ENCODE measurements around the gene RGL1.
"Not testable (repeated sequence)": the region's sequence is repeated elsewhere in the genome, so short reads cannot be mapped to it uniquely, and the experiment has no call there.

RGL1 gene

GRCh38 chr1:183785921-183786320 is 19.0 kb upstream of the RGL1 start:
- H3K27me3 ChIP-seq (ENCODE audit: control insufficient read depth in 1 of 2, insufficient read depth in 2 of 2, low read length in 2 of 2); H3K9ac ChIP-seq (ENCODE audit: low read length in 2 of 2): not testable (repeated sequence)

DNA sequence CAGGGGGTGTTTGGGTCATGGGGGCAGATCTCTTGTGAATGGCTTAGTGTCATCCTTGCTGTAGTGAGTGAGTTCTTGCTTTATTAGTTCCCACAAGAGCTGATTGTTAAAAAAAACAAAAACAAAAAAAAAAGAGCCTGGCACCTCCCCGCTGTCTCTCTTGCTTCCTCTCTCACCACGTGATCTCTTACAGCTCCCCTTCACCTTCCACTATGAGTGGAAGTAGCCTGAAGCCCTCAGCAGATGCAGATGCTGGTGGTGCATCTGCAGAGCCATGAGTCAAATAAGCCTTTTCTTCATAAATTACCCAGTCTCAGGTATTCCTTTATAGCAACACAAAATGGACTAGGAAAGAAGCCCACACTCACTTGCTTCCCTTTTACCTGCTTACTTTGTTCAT is 17.2 kb upstream of the RGL1 start:
- Histone ChIP-seq H3K36me3 (ENCODE audit: control insufficient read depth in 2 of 2, insufficient read depth in 2 of 2, low read length in 2 of 2) (no peaks in the 10 kb centered on the region), H3K27me3 (ENCODE audit: control insufficient read depth in 1 of 2, insufficient read depth in 2 of 2, low read length in 2 of 2) (no peaks in the 10 kb centered on the region), H3K27ac (ENCODE audit: low read length) (no peak overlapping the region), H3K4me1 (ENCODE audit: control insufficient read depth, insufficient read depth, low read length) (peaks cover 7% of the 10 kb centered on the region), H3K9me3 (ENCODE audit: control insufficient read depth in 2 of 2, low read length in 2 of 2) (no peaks in the 10 kb centered on the region), H3K4me3 (ENCODE audit: low read length in 2 of 2) (no peak overlapping the region), H3K9ac (ENCODE audit: low read length in 2 of 2) (no peak overlapping the region)

More at GRCh38 chr1:183785921-183786320, 19.0 kb upstream of the RGL1 start:
- H3K9me3 ChIP-seq (ENCODE audit: control insufficient read depth in 2 of 2, low read length in 2 of 2); H3K36me3 ChIP-seq (ENCODE audit: control insufficient read depth in 2 of 2, insufficient read depth in 2 of 2, low read length in 2 of 2); H3K4me3 ChIP-seq (ENCODE audit: low read length in 2 of 2); H3K4me1 ChIP-seq (ENCODE audit: control insufficient read depth, insufficient read depth, low read length); H3K27ac ChIP-seq (ENCODE audit: low read length): not testable (repeated sequence)

GRCh38 chr1:183791319-183791718 is 13.6 kb upstream of the RGL1 start:
- Histone ChIP-seq H3K27ac (ENCODE audit: low read length) (no peak overlapping the region), H3K4me1 (ENCODE audit: control insufficient read depth, insufficient read depth, low read length) (no peaks in the 10 kb centered on the region), H3K9me3 (ENCODE audit: control insufficient read depth in 2 of 2, low read length in 2 of 2) (no peaks in the 10 kb centered on the region), H3K27me3 (ENCODE audit: control insufficient read depth in 1 of 2, insufficient read depth in 2 of 2, low read length in 2 of 2) (no peaks in the 10 kb centered on the region), H3K9ac (ENCODE audit: low read length in 2 of 2) (no peak overlapping the region), H3K36me3 (ENCODE audit: control insufficient read depth in 2 of 2, insufficient read depth in 2 of 2, low read length in 2 of 2) (no peaks in the 10 kb centered on the region), H3K4me3 (ENCODE audit: low read length in 2 of 2) (no peak overlapping the region)

DNA sequence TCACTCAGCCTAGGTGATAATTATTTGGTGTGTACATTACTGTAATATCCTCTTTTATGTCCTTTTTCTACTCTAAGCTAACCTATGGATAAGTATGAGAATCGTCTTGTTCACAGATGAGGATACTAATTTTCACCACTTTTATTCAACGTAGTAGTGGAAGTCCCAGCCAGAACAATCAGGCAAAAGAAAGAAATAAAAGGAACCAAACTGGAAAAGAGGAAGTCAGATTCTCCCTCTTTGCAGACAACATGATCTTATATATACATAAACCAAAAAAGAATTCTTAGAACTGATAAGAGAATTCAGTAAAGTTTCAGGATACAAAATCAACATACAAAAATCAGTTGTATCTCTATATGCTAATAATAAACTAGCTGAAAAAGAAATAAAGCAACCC is 12.6 kb upstream of the RGL1 start:
- no peaks in the 10 kb centered on the region for H3K9me3 ChIP-seq (ENCODE audit: control insufficient read depth in 2 of 2, low read length in 2 of 2)
- H3K27ac ChIP-seq (ENCODE audit: low read length), result no peak overlapping the region
- H3K4me1 ChIP-seq (ENCODE audit: control insufficient read depth, insufficient read depth, low read length), result no peaks in the 10 kb centered on the region
- H3K4me3 ChIP-seq (ENCODE audit: low read length in 2 of 2), result no peak overlapping the region
- no peaks in the 10 kb centered on the region for H3K36me3 ChIP-seq (ENCODE audit: control insufficient read depth in 2 of 2, insufficient read depth in 2 of 2, low read length in 2 of 2)
- H3K9ac ChIP-seq (ENCODE audit: low read length in 2 of 2), result no peak overlapping the region
- H3K27me3 ChIP-seq (ENCODE audit: control insufficient read depth in 1 of 2, insufficient read depth in 2 of 2, low read length in 2 of 2), result no peaks in the 10 kb centered on the region

GRCh38 chr1:183794088-183794487 is 10.8 kb upstream of the RGL1 start:
- H3K4me1 ChIP-seq (ENCODE audit: control insufficient read depth, insufficient read depth, low read length), result no peaks in the 10 kb centered on the region
- no peaks in the 10 kb centered on the region for H3K36me3 ChIP-seq (ENCODE audit: control insufficient read depth in 2 of 2, insufficient read depth in 2 of 2, low read length in 2 of 2)
- no peak overlapping the region for H3K9ac ChIP-seq (ENCODE audit: low read length in 2 of 2)
- H3K27me3 ChIP-seq (ENCODE audit: control insufficient read depth in 1 of 2, insufficient read depth in 2 of 2, low read length in 2 of 2), result no peaks in the 10 kb centered on the region
- no peak overlapping the region for H3K27ac ChIP-seq (ENCODE audit: low read length)
- no peaks in the 10 kb centered on the region for H3K9me3 ChIP-seq (ENCODE audit: control insufficient read depth in 2 of 2, low read length in 2 of 2)
- no peak overlapping the region for H3K4me3 ChIP-seq (ENCODE audit: low read length in 2 of 2)

GRCh38 chr1:183800449-183800848 is 4.5 kb upstream of the RGL1 start:
- no peak overlapping the region for H3K4me3 ChIP-seq (ENCODE audit: low read length in 2 of 2)
- H3K36me3 ChIP-seq (ENCODE audit: control insufficient read depth in 2 of 2, insufficient read depth in 2 of 2, low read length in 2 of 2), result no peaks in the 10 kb centered on the region
- H3K9ac ChIP-seq (ENCODE audit: low read length in 2 of 2), result no peak overlapping the region
- H3K4me1 ChIP-seq (ENCODE audit: control insufficient read depth, insufficient read depth, low read length), result peaks cover 6% of the 10 kb centered on the region
- no peaks in the 10 kb centered on the region for H3K9me3 ChIP-seq (ENCODE audit: control insufficient read depth in 2 of 2, low read length in 2 of 2)
- H3K27ac ChIP-seq (ENCODE audit: low read length), result no peak overlapping the region
- H3K27me3 ChIP-seq (ENCODE audit: control insufficient read depth in 1 of 2, insufficient read depth in 2 of 2, low read length in 2 of 2), result no peaks in the 10 kb centered on the region

DNA sequence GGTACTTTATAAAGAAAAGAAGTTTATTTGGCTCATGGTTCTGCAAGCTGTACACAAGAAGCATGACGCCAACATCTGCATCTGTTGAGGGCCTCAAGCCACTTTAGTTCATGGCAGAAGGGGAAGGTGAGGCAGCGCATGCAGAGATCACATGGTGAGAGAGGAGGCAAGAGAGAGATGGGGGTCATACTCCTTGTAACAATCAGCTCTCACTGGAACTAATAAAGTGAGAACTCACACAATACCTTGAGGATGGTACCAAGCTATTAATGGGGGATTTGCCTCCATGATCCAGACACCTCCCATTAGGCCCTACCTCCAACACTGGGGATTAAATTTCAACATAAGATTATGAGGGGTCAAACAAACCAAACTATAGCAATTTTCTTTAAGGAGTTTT is 3.3 kb upstream of the RGL1 start:
- H3K27me3 ChIP-seq (ENCODE audit: control insufficient read depth in 1 of 2, insufficient read depth in 2 of 2, low read length in 2 of 2), result no peaks in the 10 kb centered on the region
- H3K4me1 ChIP-seq (ENCODE audit: control insufficient read depth, insufficient read depth, low read length), result peaks cover 8% of the 10 kb centered on the region
- H3K4me3 ChIP-seq (ENCODE audit: low read length in 2 of 2), result no peak overlapping the region
- H3K27ac ChIP-seq (ENCODE audit: low read length), result no peak overlapping the region
- no peaks in the 10 kb centered on the region for H3K9me3 ChIP-seq (ENCODE audit: control insufficient read depth in 2 of 2, low read length in 2 of 2)
- H3K9ac ChIP-seq (ENCODE audit: low read length in 2 of 2), result no peak overlapping the region
- H3K36me3 ChIP-seq (ENCODE audit: control insufficient read depth in 2 of 2, insufficient read depth in 2 of 2, low read length in 2 of 2), result no peaks in the 10 kb centered on the region

DNA sequence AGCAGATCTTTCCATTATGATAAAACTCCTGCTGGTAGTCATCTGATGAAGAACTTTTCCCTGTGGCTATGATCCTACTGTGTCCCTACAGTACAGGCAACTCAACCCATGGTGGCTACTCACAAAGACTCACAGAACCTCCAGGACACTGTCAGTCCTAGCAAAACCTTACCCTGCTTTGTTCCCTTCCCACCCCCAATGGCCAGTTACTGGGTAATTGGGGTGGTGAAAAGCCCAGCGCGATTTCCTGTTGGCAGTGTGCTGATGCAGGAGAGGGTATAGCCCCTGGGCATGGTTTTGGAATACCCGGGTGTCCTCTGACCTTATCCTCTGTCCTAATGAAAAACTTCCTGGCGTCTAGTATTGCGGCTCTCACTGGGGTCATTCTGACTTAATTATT is 533 bp upstream of the RGL1 start:
- H3K4me1 ChIP-seq (ENCODE audit: control insufficient read depth, insufficient read depth, low read length), result peaks cover 16% of the 10 kb centered on the region
- peak overlapping the region; percentile 80 for H3K27ac ChIP-seq (ENCODE audit: low read length)
- H3K36me3 ChIP-seq (ENCODE audit: control insufficient read depth in 2 of 2, insufficient read depth in 2 of 2, low read length in 2 of 2), result no peaks in the 10 kb centered on the region
- no peaks in the 10 kb centered on the region for H3K9me3 ChIP-seq (ENCODE audit: control insufficient read depth in 2 of 2, low read length in 2 of 2)
- H3K4me3 ChIP-seq (ENCODE audit: low read length in 2 of 2), result peak overlapping the region; percentile 91 to 93
- H3K9ac ChIP-seq (ENCODE audit: low read length in 2 of 2), result peak overlapping the region; percentile 84 to 91
- no peaks in the 10 kb centered on the region for H3K27me3 ChIP-seq (ENCODE audit: control insufficient read depth in 1 of 2, insufficient read depth in 2 of 2, low read length in 2 of 2)

DNA sequence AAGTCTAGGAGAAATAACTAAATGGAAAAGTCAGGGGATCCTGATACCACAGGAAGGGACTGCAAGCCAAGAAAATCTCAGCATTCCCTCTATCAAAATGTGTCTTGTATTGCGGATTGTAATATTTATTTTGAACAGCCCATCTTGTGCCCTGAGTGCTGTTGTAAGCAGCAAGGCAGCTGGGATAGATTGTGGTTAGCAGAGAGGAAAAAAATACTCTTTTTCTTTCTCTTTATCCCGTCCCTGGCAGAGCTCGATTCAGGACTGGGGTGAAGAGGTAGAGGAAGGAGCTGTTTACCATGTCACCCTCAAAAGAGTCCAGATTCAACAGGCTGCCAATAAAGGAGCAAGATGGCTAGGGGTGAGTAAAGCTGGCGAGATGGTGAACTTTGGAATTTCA is 1.2 kb downstream of the RGL1 start:
- Histone ChIP-seq H3K9ac (ENCODE audit: low read length in 2 of 2) (peak overlapping the region; percentile 58 to 61), H3K27ac (ENCODE audit: low read length) (peak overlapping the region; percentile 13), H3K4me1 (ENCODE audit: control insufficient read depth, insufficient read depth, low read length) (peaks cover 21% of the 10 kb centered on the region), H3K36me3 (ENCODE audit: control insufficient read depth in 2 of 2, insufficient read depth in 2 of 2, low read length in 2 of 2) (no peaks in the 10 kb centered on the region), H3K4me3 (ENCODE audit: low read length in 2 of 2) (peak overlapping the region; percentile 71 to 91), H3K27me3 (ENCODE audit: control insufficient read depth in 1 of 2, insufficient read depth in 2 of 2, low read length in 2 of 2) (no peaks in the 10 kb centered on the region), H3K9me3 (ENCODE audit: control insufficient read depth in 2 of 2, low read length in 2 of 2) (no peaks in the 10 kb centered on the region)

DNA sequence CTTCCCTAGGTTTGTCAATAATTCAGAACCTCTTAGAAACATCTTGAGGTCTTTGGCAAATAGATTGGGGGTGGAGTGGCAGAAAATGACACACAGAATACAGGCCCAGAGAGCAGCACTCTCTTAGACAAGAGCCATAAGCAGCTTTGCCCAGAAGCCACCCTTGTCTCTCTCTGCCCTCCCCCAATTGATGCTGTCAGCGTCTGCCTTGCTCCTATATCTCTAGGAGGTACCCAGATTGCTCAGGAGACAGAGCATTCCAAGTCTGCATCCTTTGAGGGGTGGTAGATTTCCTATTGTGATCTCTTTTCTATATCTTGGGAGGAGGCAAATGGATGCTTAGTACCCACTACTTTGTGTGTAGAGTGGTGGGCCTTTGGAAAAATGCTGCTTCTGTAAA is 1.8 kb downstream of the RGL1 start:
- Histone ChIP-seq H3K27ac (ENCODE audit: low read length) (no peak overlapping the region), H3K36me3 (ENCODE audit: control insufficient read depth in 2 of 2, insufficient read depth in 2 of 2, low read length in 2 of 2) (no peaks in the 10 kb centered on the region), H3K27me3 (ENCODE audit: control insufficient read depth in 1 of 2, insufficient read depth in 2 of 2, low read length in 2 of 2) (no peaks in the 10 kb centered on the region), H3K9ac (ENCODE audit: low read length in 2 of 2) (peak overlapping the region; percentile 58 to 61), H3K9me3 (ENCODE audit: control insufficient read depth in 2 of 2, low read length in 2 of 2) (no peaks in the 10 kb centered on the region), H3K4me1 (ENCODE audit: control insufficient read depth, insufficient read depth, low read length) (peaks cover 21% of the 10 kb centered on the region), H3K4me3 (ENCODE audit: low read length in 2 of 2) (peak overlapping the region; percentile 71 to 91)

GRCh38 chr1:183807549-183808168 is 2.7 kb downstream of the RGL1 start:
- Histone ChIP-seq H3K27ac (ENCODE audit: low read length) (no peak overlapping the region), H3K9ac (ENCODE audit: low read length in 2 of 2) (no peak overlapping the region), H3K4me1 (ENCODE audit: control insufficient read depth, insufficient read depth, low read length) (peaks cover 24% of the 10 kb centered on the region), H3K4me3 (ENCODE audit: low read length in 2 of 2) (peak overlapping the region in 1 of 2 donors; percentile 91), H3K36me3 (ENCODE audit: control insufficient read depth in 2 of 2, insufficient read depth in 2 of 2, low read length in 2 of 2) (no peaks in the 10 kb centered on the region), H3K9me3 (ENCODE audit: control insufficient read depth in 2 of 2, low read length in 2 of 2) (no peaks in the 10 kb centered on the region), H3K27me3 (ENCODE audit: control insufficient read depth in 1 of 2, insufficient read depth in 2 of 2, low read length in 2 of 2) (no peaks in the 10 kb centered on the region)
